NCI-H82 treated with DMSO at 0.1 percent for 48 hours (cell line): Measurements from ENCODE around the gene C9orf50.
"Not testable (repeated sequence)": the region's sequence is repeated elsewhere in the genome, so short reads cannot be mapped to it uniquely, and the experiment has no call there.

Source experiments
- DNase-seq: peaks from one replicate; lab custom pipeline; 2025; ENCODE audit not compliant: unreplicated experiment; lab: John Stamatoyannopoulos, UW

Gene C9orf50, protein sequence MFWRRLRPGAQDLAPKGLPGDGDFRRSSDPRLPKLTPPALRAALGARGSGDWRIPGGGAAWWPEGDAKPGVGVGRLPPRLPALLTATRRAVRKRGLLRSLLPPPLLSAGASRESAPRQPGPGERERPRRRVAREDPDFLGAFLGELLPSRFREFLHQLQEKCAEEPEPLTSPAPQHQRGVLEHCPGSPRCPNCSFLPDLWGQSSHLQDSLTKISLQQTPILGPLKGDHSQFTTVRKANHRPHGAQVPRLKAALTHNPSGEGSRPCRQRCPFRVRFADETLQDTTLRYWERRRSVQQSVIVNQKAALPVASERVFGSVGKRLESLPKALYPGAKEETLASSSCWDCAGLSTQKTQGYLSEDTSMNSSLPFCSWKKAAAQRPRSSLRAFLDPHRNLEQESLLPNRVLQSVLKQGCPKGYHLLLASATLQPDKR

DNA sequence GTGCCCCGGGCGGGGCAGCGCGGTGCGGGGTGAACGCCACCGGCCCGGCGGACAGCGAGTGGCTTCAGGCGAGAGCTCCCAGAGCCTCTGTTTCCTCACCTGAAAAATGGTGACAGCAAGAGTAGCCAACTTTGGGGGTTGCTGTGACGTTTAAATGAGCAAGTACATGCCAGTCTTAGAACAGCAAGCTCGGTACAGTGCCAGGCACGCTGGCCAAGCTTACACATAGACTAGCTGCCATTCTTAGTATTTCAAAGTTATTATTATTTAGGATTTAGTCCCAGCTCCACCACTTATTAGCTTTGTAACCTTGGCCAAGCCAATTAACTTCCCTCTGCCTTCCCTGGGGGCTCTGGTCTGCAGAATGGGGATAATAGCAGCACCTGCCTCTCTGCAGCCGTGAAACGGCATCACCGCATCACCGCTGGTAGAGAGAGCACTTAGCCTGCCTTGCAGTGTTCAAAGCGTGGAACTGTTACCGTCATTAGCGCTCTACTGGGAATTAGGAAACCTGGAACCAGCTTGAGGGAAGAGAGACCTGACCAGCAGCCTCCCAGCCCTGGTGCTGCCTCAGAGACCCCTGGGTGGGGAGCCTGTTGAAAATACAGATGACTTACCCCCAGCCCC, at the start of gene C9orf50:
Gene C9orf50 (minus strand): TSS at position 433 of the 627 bp plus-strand sequence. CDS start 527 bp downstream, outside the sequence.
- peak; percentile 30 for DNase-seq

DNA sequence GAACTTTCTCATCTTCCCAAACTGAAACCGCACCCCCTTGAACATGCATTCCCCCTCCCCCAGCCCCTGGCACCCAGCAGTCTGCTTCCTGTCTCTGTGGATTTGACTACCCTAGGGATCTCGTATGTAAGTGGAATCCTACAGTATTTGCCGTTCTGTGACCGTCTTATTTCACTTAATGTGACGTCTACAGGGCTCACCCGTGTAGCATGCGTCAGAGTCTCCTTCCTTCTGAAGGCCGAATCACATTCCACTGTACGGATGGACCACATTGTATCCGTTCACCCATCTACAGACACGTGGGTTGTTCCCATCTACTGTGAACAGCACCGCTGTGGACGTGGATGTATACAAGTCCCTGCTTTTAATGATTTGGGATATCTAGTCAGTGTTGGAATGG, 49.0 kb upstream of the C9orf50 start:
- no peak for DNase-seq

DNA sequence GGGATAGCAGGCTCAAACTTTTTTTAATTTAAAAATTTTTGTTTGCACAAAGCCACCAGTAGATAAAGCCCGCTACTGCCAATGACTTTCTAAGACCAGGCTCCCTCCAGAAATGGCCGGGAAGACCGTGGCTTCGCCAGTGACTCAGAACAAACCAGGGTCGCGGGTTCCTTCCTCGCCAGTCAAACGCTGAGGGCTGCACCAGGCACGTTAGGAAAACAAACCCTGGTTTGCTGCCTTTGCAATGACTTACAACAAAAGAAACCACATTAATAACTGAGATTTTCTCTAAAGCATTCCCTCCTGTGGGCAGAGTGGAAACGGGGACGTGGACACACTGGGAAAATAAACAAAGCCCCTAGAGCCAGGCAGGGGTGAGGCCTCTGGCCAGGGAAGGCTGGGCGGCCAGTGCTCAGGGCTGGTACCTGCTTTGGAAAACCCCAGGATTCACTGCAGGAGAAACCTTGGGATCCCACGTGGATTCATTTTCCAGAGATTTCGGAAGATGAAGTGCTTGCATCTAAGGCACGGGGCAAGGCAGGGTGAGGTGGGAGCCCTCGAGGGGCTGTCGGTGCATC, 48.3 kb upstream of the C9orf50 start:
- DNase-seq = no peak

DNA sequence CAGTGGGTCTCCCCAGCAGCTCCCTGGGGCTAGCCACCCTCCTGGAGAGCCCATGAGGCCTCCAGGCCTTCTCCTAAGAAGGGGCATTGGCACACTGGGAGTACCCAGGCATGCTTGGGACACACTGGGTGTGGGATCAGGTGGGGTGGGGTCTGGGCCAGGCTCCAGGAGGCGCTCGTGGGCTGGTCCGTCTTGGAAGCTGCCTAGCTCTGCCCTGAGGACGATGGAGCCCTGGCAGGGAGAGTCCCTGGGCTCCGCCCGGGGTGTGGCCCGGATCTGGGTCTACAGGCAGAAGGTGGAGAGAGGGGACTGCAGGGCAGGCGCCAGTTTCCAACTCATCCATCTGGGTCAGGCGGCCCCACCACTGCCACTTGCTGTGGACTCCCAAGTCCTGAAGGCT, 46.9 kb upstream of the C9orf50 start:
- no peak for DNase-seq

DNA sequence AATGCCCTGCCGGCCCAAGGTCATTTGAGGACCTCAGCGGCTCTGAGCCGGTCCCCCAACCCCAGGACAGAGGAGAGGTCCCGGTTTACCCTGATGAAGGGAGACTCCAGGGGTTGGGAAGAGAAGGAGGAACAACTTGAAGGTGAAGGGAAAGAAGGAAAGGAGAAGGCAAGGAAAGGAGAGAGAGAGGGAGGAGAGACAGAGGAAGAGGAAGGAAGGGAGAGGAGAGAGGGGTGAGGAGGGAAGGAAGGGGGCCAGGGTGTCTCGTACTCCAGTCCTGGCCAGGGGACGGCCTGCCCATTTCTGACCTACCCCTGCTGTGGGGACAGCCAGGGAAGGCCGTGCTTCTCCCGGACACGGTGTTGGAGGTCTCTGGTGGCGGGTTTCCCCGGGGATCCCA, 46.5 kb upstream of the C9orf50 start:
- DNase-seq = no peak

DNA sequence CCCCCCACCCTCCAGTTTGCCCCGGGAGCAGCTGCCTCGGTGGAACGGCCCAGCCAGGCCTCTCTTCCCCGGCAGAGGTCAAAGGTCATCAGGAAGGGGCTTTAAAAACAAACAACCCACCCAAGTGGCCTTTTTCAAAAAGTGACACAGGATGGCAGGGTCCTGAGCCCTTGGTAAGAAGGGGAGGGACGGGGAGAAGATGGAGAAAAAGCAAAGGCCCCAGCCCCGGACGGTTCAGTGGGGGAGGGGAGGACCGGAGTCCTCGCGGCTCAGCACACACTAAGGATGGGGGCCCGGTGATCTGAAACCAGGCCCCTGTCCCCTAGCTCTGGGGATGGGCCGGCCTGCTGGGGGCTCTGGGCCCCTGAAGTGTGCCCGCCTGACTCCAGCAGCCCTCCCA, 45.7 kb upstream of the C9orf50 start:
- DNase-seq = no peak

DNA sequence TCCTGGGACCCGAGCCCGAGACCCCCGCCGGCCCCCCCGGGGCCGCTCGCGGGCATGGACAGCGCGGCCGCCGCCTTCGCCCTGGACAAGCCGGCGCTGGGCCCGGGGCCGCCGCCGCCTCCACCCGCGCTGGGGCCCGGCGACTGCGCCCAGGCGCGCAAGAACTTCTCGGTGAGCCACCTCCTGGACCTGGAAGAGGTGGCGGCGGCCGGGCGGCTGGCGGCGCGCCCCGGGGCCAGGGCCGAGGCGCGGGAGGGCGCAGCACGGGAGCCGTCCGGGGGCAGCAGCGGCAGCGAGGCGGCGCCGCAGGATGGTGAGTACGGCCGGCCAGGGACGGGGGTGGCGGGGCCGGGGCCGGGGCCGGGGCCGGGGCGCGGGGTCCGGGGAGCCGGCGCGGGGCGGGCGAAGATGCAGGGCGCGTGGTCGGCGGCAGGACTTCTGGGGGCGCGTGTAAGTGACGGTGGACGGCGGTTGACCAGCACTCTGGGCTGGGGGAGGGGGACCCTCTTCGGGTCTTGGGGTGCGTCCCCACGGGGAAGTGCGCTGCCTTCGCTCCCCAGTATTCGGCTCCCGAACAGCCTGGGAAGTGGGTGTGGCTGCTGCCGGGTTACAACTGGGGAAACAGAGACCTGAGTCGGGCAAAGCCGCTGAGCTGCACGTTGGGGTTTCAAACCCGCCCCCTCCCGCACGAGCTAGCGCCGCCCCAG, 45.1 kb upstream of the C9orf50 start:
- DNase-seq = no peak

DNA sequence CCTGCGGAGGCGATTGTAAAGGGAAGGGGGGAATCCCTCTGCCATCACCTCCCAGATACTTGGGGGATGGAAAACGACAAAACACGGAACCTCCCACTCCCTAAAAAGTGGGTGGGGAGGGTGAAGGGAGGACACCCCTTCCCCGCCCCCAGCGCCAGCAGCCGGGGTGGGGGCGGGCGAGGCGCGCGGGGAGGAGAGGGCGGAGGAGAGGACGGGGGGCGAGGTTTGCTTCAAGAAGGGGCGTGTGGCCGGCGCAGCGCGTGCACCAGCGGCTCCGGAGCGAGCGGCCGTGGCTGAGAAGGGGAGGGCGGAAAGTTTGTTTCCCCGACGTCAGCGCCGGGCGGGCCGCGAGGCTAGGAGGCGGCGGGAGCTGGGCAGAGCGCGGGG, 44.5 kb upstream of the C9orf50 start, which contains the start of gene PRRX2:
Gene PRRX2 (plus strand): TSS at position 259 of the 387 bp plus-strand sequence. CDS start 221 bp downstream, outside the sequence.
- no peak for DNase-seq

DNA sequence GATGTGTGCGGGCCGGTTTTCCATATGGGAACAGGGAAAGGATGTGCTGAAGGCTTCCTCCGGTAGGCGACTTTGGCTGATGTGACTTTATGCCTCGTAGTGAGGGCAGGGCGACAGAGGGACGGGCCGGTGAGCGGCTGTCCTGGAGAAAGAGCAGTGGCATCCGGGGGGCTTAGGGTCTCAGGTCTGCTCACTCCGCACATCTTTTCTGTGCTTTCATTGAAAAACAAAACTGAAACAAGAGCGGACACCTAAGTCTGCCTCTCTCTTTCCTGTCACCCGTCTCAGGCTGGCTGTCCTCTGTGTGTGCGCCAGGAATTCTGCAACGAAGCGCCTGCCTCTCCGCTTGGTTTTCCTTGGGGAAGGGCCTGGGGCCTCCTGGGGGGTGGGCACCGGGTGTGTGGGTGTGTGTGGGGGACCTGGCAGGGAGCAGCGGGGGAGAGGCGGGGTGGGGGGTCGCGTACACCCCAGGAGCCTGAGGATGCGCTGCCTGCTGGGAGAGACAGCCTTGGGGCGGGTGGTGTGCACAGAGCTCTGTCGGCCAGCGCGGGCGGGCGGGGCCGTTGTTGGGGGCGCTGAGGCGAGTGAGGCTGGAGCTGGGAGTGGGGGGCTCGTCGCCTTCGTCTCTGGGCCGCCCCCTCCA, 44.0 kb upstream of the C9orf50 start:
- no peak for DNase-seq

DNA sequence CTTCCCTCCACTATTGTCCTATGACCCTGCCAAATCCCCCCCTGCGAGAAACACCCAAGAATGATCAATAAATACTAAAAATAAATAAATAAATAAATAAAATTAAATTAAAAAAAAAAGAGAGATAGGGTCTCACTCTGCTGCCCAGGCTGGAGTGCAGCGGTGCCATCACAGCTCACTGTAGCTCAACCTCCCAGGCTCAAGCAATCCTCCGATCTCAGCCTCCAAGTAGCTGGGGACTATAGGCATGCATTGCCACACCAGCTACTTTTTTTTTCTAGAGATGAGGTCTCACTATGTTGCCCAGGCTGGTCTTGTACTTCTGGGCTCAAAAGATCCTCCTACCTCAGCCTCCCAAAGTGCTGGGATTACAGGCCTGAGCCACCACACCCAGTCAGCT, 41.3 kb upstream of the C9orf50 start:
- DNase-seq = not testable (repeated sequence)

DNA sequence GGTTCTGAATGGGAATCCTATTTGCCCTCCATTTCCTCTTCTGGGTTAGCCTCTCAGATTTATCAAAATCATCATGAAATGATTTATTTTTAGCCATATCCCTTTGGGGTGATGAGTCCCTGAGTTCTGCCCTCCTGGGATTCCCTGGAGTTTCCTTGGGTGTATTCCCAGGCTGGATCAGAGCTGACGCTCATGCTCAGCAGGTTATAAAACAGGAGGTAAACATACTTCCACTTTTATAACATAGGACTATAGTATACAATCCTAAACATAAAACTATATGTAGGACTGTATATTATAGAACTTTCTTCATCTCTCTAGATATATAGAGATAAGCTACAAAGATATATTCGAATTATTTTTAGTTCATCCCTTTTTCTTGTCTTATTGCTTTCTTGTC, 40.1 kb upstream of the C9orf50 start:
- DNase-seq = no peak

DNA sequence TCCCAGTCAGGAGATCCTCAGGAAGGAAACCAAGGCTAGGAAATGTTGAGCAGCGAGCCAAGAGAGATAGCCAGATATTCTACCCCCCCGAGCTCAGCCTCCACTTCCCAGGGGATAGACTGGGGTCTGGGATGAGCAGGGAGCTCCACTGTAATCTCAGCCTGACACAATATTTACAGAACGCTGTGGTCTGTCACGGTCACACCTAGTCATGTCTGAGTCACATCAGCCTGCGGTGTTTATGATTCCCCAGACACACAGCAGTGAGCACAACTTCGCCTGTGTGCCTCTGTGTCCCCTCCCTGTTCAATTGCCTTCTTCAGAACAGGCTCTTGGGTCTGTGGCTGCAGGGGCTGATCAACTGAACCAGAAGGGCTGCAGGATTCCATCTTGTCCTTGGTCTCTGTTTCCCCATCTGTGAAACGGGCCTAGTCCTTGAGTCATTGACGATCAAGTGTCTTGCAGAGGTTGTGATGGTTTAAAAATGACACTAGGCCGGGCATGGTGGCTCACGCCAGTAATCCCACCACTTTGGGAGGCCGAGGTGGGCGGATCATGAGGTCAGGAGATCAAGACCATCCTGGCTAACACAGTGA, 36.0 kb upstream of the C9orf50 start:
- DNase-seq = no peak

DNA sequence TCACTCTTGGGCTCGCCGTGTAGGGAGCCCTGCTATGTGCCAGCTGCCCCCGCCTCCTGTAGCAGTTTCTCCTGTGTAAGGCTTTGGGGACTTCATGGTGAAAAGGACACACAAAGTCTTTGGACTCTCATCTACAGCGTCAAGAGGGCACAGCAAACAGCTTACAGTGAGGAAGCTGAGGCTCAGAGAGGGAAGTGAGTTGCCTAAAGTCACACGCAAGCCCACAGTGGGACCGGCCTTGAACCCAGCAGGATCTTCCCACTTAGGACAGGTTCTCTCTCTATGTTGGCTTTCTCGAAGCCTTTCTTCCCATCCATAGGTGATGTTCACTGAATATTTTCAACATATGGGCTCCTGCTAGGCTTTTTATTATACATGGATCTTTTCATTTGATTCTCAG, 34.8 kb upstream of the C9orf50 start:
- no peak for DNase-seq

DNA sequence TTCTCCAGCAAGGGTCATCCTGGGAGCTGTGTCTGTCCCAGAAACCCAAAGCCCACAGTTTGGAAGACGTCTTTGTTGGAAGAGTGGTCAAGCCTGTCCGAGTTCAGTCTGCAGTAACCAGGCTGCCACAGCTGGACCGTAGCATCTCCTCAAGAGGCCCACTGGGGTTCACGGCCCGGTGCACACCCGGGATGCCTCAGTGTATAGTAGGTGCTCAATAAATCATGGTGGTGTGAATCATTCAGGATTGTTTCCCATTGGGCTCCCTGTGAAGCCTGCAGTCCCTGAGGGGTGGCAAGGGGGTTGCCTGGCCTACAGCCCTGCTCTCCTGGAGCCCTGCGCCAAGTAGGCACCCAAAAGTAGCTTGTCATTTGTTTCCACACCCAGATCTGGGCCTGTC, 34.3 kb upstream of the C9orf50 start:
- DNase-seq = no peak

DNA sequence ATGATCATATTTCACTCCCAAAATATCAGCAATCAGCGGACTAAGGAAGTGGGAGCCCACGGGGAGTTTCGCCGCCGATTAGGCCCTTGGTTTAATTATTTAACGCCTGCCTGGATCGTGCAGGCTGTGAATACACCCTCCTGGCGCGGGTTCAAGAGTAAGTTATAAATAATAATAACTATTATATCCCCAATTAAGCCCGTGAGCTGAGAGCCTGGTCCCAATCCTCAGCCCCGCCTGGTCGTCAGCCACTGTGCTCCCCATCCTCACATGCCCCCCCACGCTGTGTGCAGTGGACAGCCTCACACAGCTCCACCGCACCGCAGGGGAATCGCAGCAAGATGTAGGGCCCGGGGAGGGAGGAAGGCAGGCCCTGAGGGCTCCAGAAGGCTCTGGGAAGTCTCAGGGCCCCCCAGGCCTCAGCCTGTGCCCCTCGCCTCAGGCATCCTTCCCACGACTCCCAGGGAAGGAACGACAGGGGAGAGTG, 33.7 kb upstream of the C9orf50 start:
- DNase-seq = no peak

DNA sequence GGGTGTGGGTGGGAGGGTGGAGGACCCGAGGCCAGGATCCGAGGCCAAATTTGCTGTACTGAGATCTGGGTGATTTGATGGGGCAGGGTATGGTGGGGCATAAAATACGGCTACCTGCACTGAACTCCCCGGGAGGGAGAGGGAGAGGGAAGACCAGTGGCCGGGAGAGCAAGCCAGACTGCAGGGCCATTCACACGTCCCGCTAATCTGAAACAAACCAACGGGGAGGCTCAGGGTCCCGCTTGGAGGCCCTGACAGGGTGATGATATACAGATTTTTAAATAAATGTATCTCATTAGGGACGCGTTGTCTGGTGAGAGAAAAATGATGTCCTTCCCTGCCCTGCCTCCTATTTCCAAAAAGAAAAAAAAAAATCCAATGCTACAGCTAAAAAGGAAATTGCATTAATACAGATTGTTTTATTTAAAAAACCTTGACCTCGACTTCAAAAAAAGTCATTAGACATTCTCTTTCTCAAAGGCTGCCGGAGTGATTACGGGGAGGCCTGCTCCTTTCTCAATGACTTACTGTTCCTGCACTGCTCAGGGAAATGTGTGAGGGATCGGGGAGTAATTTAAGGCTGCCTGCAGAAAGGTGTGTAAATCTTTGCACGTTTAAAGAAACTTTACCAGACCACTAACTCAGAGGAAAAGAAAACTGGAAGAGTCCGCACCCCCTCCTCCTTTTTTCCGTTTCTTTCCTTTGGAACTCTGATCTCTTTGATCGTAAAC, 33.1 kb upstream of the C9orf50 start:
- no peak for DNase-seq

DNA sequence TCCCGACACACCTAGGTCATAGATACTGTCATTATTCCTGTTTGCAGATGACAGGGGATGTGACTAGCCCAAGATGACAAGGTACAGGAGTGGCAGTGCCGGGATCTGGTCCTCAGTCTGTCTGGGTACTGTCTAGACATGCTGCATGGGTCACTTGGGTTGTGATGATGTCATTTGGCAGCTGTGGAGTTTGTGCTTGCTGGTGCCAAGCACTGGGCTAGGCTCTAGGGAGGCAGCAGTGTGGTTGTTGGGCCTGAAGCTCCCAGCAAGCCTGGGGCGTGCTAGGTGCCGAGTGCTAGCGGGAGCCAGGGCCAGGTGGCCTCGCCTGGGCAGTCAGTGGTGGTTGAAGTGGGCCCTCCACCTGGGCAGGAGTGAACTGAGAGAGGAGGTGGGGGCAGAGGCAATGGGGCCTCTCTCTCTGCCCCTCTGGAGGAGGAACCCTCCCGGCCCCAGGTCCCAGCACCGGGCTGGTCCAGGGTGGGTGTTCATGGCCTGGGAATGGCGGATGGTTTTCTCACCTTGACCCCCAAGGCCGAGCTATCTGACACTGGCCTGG, 29.9 kb upstream of the C9orf50 start:
- no peak for DNase-seq

DNA sequence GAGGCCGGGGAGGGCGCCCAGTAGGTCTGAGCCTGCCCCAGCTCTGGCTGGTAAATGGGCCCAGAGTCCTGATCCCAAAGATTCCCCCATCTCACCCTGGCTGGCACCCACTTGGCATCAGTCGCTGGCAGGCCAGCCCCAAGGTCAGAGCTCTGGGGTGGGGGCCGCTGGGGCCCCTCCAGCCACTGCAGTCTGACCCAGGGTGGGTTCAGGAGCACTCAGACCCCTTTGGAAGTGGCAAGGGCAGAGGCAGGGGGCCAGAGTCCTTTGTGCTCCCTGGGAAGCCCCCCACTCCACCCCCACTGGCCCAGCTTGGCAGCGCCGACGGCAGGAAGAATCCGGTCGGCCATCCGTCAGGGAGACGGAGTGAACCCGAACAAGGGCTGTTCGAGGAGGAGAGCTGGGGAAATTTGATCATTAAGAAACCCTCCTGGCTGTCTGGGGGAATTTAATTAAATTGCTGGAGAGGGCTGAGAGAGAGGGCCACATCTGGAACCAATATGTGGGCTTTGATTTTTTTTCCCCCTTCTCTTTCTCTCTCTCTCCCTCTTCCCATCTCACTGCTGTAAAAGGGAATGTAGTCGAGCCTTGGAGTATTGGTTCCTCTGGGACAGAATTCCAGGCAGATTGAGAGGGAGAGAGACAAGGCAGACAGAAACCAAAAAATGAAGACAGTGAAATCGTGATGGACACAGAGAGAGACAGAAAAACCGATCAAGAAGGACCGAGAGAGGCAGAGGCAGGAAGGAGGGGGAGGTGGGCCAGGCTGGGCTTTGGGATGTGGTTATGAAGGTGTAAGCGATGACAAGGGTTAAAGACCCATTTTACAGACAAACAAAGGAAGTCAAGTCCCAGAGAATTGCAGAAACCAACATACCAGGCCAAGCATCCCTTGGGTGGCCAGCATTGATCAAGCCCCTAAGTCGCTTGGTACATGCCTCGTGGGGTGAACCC, 29.1 kb upstream of the C9orf50 start:
- DNase-seq = no peak
